Measurements from ENCODE around the gene LOXL1.

DNA sequence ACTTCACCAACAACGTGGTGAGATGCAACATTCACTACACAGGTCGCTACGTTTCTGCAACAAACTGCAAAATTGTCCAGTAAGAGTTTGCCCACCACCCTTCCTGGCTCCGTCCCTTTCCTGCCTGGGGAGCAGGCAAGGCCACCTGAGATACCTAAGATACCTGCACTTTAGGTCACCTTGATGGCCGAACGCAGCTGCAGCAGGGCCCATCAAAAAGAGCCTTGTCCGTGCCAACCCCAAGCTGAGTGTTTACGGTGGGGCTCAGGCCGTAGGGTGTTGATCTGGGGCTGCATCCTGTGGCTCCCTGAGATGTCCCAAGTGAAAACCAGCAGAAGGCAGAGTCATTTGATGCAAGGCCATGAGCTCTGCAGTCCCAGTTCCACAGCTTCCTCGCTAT lies 23.2 kb downstream of the LOXL1 start:
- TF ChIP-seq EGR1 (IDR thresholded peaks at IDR 0.05) (no peak), CEBPB (IDR thresholded peaks at IDR 0.05) (no peak), TAF1 (IDR thresholded peaks at IDR 0.05; ENCODE audit: low read depth) (no peak), EP300 (IDR thresholded peaks at IDR 0.05; ENCODE audit: borderline replicate concordance) (no peak)
